ENCODE results near the gene FAM98A. TPM values are rescaled to one million over a fixed set of nuclear protein-coding genes. Genes with fewer than 3 reads are reported as not detected.

FAM98A gene
- total RNA-seq, 4 donors from 2014 or later, result 21.2 to 50.5 (median 26.3) TPM

GRCh38 chr2:33541243-33541642, 57.9 kb downstream of the FAM98A start:
- no peak overlapping the region for H3K4me3 ChIP-seq (ENCODE audit: low read depth, poor library complexity, severe bottlenecking)
- WGBS, 2 donors, result 77 to 80% methylated on average over 4 of the region's 4 CpGs
- TF ChIP-seq POLR2A (IDR thresholded peaks at IDR 0.05), result no peak
- TF ChIP-seq, protein P1, sequence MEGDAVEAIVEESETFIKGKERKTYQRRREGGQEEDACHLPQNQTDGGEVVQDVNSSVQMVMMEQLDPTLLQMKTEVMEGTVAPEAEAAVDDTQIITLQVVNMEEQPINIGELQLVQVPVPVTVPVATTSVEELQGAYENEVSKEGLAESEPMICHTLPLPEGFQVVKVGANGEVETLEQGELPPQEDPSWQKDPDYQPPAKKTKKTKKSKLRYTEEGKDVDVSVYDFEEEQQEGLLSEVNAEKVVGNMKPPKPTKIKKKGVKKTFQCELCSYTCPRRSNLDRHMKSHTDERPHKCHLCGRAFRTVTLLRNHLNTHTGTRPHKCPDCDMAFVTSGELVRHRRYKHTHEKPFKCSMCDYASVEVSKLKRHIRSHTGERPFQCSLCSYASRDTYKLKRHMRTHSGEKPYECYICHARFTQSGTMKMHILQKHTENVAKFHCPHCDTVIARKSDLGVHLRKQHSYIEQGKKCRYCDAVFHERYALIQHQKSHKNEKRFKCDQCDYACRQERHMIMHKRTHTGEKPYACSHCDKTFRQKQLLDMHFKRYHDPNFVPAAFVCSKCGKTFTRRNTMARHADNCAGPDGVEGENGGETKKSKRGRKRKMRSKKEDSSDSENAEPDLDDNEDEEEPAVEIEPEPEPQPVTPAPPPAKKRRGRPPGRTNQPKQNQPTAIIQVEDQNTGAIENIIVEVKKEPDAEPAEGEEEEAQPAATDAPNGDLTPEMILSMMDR (IDR thresholded peaks at IDR 0.05), result no peak
- no peak for DNase-seq (ENCODE audit: low spot score in 2 of 2)
- intact Hi-C loops (cut with DNase I; ENCODE audit: low total_unique reads), result no loop called here

GRCh38 chr2:33535421-33535820, 63.7 kb downstream of the FAM98A start:
- H3K4me3 ChIP-seq (ENCODE audit: low read depth, poor library complexity, severe bottlenecking), result no peak overlapping the region
- DNase-seq (ENCODE audit: low spot score in 2 of 2), result no peak
- intact Hi-C loops (cut with DNase I; ENCODE audit: low total_unique reads), result no loop called here
- TF ChIP-seq, protein P1 (IDR thresholded peaks at IDR 0.05), result no peak
- TF ChIP-seq POLR2A (IDR thresholded peaks at IDR 0.05), result no peak
- 71 to 78% methylated on average over 3 of the region's 3 CpGs for WGBS, 2 donors

Other genes with a start within 250 kb of the FAM98A start
- 10 to 100 TPM in 1 of 4 donors, 1 to 10 TPM in 3; 2.4 to 15.8 (median 4.3) TPM for gene RASGRP3, start 122.7 kb downstream of the FAM98A start, total RNA-seq